D341Med (cell line): Measurements from ENCODE around the gene PRKCA.
"Not testable (repeated sequence)": the region's sequence is repeated elsewhere in the genome, so short reads cannot be mapped to it uniquely, and the experiment has no call there.

Experiments
- DNase-seq: peaks from one replicate; pipeline ENCODE4 v3.0.0; 2012; ENCODE audit warnings: low spot score

The PRKCA gene

DNA sequence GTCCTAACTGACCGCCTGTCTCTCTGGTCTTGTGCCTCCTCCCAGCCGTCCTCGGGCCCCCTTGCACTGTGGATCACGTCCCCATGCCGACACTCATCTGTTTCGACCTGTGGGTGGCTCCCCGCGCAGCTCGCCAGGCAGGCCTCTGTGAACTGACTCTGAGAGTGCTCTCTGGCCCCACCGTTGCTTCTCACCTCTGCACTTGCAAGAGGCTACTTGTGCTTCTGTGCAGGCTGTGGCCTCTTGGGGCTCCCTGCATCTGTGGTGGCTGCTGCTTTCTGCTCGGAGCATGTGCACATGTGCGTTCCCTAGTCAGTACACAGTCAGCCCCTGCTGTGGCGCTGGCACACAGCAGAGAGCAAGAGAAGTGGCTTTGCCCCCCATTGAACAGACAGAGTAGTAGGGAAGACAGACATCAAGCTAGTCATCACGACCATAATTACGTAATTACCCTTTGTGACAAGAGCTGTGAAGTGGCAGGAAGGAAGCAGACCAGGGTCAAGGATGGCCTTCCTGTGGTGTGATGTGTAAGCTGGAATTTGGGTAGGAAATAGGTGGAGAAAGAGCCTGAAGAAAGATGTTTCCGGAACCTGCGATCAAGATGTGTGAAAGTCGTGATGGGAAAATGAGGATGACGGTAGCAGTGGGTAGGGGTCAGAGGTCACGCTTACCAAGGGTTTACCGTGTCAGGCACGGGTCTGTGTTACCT is 276.5 kb downstream of the PRKCA start:
- DNase-seq, result no peak

DNA sequence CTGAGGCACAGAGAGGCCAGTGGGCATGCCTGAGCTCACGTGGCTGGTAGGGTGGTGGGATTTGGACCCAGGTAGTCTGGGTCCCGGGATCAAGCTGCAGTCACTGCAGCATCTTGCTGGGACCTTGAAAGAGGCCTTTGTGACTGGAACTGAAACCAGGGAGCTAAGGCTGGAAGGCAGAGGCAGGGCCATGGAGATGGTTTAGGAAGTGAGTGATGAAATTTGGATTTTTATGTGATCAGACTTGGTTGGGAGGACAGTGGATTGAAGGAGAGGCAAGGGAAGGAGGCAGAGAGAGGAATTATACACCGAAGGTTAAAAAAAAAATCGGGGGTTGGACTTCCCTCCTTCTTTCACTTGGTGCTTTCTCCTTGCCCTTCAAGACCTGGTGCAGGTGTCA is 277.1 kb downstream of the PRKCA start:
- DNase-seq, result no peak

DNA sequence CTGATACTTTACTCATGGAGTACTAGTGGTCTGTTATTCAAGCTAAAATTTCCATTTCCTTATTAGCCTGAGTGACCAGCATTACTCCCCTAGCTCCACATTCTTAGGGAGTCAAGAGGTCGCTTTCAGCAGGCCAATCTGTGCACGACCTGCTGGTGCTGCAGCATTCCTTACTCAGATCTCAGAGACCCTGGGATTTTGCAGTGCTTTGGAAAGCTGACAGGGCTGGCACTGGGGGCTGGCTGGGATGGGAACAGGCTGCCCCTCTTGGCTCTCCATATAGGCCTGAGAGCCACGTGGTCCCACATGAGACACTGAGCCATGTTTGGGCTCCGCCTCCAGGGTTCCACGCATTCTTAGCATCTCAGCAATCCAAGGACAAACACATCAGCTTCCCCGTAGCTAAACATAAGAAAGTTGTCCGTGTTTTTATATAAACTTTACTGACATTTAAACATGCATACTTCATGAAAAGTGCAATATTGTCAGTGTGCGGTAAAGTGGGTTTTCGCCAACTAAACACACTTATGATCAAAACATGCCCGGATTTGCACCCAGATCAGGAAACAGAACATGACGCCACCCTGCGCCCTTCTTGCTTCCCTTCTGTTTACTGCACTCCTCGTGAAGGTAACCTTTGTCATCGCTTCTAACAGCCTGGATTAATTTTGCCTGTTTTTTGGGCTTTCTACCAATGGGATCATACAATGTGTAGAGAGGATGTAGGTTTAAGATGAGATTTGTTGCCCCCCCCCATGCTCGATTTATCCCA is 278.0 kb downstream of the PRKCA start:
- no peak for DNase-seq

DNA sequence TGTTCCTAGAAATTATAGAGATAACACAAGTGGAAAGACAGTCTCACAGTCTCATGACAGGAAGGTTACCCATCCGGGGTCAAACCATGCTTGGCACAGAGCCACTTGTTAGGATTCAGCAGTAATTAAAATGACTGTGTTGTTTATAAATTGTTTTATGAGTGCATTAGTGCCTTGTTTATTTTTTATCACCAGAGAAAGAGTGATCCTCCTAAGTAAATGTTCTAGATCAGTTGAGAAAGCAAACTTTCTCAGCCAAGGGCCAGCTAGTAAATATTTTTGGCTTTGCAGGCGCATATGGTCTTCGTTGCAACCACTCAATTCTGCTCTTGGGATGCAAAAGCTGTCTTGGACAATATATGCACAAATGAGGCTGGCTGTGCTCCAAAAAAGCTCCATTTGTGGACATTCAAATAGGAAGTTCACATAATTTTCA is 278.6 kb downstream of the PRKCA start:
- DNase-seq, result no peak

DNA sequence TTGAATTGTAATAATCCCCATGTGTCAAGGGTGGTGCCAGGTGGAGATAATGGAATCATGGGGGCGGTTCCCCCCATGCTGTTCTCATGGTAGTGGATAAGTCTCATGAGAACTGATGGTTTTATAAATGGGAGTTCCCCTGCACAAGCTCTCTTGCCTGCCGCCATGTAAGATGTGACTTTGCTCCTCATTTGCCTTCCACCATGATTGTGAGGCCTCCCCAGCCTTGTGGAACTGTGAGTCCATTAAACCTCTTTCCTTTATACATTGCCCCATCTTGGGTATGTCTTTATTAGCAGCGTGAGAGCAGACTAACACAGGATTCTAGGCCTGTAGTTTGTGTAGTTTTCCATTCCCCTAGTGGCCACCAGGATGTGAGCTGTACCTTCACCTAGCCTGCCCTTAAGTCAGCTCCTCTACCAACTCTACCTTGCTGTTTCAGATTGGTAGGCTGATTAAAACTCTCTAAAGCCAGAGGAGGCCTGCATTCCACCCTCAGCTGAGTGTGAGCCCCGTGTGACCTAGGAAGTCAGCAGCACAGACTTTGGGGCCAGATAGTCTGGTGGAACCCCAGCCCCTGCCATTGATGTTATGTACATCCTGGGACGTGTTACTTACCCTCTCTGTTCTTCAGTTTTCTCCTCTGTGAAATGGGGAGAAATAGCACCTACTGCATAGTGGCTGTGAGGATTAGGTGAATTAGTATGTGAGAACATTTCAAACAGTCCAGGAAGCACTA is 280.1 kb downstream of the PRKCA start:
- no peak for DNase-seq

DNA sequence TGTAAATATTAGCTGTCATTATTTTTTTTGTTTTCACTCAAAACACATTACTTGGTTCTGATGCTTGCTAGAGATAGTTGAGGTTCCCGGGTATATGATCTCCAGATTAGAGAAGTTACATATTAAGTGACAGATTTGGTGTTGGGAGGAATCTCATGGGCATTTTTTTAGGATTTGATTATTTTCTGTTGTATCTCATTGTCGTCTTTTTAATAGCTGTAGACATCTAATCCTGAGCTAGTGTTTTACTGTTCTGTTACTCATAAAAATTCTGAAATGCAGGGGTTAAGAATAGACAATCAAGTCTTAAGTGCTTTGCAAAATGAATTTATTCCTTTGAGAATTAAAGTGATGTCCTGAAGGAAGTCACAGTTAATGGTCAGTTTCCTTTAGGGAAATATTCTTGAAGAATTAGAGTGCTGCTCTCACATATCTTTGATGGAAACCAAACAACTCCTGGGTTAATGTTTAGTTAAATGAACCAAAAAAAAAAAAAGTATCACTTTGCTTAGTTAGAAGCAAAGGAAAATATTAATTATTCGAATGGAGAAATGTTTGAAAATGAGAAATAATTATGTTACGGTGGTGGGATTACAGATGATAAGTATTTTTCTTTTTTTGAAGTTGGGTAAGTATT is 280.8 kb downstream of the PRKCA start:
- DNase-seq, result no peak

DNA sequence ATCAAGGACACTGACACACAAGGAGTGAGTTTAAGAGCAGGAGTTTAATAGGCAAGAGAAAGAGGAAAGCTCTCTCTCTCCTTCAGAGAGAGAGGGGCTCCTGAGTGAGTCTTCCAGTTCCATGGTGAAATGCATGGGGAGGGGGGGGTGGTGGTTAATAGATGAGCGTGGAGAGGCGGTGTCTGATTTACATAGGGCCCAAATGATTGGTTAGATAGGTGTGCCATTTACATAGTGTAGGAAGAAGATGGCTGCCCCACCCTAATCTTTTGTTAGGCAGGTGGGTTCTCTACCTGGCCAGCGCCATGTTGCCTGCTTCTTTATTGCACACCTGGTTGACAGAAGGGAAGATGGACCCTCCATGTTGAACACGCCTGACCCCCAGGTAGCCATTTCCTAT is 282.5 kb downstream of the PRKCA start:
- no peak for DNase-seq

DNA sequence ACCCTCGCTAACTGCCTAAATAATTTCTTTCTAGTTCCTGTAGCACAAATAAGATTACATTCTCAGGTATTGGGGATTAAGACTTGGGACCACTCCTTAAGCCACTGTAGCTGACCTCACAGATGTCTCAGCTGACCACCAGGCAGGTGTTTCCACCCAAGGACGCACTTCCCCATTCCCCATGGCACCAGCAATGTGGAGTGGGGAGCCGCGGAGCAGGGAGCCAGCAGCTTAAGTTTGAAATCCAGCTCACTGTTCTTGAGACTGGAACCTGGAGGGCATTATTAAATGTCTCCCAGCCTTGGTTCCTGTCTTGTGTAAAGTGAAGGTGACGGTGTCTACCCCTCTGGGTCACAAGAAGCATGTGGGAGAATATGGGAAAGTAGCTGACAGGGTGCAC is 283.1 kb downstream of the PRKCA start:
- DNase-seq, result no peak

DNA sequence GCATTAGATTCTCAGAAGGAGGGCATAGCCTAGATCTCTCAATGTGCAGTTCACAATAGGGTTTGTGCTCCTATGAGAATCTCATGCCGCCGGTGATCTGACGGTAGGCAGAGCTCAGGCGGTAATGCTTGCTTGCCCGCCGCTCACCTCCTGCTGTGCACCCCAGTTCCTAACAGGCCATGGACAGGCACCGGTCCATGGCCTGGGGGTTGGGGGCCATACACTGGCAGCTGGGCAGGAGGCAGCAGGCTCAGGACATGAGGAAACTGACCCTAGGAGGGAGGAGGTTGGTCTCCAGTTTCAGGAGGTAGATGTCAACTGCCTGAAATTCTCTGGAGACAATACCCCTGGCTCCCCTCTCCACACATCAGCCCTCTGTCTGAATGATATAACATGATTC is 287.5 kb downstream of the PRKCA start:
- peak; percentile 12 for DNase-seq

DNA sequence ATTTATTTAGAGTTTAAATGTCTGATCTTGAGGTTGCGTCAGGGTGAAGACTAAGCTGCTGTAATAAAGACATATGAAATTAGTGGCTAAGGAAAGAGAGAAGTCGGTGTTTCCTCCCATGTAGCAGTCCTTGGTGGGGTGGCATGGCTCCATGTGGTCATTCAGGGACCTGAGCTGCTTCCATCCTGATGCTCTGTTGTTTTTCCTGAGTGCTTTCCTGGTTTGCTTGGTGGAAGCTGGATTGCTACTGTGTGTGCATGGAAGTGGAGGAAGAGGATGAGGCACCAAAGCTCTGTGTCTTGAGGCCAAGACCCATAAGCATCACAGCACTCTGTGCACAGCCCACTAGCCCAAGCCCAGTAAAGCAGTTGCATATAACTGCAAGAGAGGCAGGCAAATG is 290.7 kb downstream of the PRKCA start:
- DNase-seq, result peak; percentile 12

DNA sequence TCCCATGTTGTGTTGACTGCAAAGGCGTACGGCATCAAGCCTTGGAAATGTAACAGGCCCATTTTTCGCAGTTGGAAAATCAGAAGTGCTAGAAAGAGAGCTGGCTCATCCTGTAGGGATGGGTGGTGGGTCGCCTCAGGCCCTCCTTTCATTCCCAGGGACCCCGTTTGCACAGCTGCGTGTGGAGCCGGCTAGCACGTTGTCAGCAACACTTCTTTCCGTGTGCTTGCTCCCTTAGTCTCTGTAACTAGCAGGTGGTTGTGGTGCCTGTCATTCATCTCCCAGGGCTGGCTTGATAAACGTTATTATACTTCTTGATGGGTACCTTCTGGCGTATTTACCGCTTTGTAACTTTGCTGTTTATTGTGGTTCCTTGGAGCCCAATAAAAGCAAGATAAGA is 293.5 kb downstream of the PRKCA start:
- no peak for DNase-seq

DNA sequence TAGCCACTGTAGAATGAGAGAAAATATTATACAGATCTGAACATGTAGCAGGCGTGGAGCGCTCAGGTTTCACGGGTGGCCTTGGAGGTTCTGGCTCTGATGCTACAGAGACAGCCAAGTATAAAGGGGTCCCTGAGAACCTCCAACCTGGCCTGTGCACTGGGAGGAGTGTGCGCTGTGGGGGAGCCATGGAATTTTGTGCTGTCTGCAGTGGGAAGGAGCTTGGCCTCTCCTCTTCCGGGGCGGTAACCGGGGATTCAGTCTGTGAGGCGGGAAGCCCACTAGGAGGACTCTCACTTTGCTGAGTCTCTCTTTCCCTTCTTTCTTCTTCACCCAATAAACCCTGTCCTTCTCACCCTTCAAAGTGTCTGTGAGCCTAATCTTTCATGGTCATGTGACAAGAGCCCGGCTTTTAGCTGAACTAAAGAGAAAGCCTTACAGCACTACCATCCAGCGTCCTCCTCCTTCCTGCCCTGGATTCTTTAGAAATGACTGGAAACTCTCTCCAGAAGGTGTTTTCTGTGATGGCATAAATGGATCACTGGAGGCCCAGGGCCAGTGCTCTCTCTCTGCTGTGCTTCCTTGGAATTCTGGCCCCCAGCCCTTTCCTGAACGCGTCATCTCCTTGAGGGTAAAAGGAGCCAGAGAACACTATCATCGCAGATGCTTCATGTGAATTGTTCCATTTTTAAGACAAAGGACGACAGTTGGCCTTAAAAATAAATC is 300.4 kb downstream of the PRKCA start:
- DNase-seq, result no peak

DNA sequence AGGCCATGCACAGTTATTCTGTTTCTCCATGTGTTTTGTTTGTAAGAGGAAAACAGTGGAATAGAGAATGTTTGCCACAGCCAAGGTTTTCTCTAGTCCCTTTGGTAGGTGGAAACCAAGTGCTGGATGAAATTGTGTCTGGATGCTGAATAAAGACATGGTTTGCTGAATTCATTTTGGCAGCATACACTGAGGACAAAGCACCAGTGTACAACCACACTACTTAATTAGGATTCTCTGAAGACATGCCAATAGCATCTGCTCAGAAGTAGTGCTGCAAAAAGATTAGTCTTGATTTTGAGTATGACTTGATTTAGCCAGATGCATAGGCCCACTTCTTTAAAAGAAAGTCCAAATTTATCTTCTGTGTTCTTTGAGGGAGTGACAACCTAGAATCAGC is 302.0 kb downstream of the PRKCA start:
- no peak for DNase-seq

DNA sequence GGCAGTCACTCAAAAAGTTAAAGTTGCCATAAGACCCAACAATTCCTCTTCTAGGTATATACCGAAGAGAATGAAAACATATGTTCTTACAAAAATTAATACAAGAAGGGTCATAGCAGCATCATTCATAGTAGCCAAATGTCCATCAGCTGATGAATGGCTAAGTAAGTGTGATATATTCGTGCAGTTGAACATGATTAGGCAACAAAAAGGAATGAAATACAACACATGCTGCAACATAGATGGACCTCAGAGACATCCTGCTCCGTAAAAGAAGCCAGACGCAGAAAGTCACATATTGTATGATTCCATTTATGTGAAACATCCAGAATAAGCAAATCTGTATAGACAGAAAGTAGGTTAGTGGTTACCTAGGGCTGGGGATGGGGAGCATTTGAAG is 303.1 kb downstream of the PRKCA start:
- no peak for DNase-seq

DNA sequence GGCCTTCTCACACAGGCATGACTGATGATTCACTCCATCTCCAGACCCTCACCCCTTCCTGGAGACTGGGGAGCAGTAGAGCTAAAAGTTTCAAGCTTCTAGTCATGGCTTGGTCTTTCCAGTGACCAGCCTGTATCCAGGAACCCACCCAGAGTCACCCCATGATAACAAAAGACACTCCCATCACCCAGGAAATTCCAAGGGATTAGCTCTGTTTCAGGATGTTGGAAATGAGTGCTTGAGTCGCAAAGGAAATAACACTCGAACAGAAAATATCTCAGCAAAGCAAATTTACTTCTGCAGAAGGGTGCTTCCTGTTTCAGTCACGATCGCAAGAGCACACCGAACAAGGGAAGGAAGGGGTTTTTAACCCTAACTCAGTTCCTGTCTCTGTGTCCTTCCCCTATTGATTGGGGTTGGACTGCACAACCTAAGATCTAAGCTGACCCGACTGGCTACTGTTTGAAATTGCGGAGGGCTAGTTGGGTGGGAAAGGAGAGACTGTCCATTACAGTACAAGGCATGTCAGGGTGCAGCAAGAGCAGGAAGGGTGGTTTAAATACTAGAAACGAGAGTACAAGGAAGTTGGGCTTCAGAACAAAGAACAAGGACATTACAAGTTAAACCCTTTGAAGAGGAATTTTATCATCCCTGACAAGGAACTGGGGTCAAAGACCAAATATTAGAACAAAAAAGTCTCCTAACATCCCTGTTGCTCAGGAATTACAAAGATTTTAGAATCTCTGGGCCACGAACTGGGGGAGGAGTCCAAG is 308.1 kb downstream of the PRKCA start:
- no peak for DNase-seq

DNA sequence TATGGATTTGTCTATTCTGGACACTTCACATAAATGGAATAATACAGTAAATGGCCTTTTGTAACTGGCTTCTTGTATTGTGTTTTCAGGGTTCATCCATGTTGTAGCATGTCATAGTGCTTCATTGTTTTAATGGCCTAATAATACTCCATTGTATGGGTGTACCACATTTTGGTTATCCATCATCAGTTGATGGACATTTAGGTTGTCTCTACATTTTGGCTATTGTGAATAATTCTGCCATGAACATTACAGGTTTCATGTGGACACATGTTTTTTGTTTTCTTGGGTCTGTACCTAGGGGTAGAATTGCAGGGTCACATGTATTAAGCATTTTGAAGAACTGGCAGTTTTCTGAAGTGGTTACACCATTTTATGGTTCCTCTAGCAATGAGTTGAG is 309.0 kb downstream of the PRKCA start:
- DNase-seq, result no peak

DNA sequence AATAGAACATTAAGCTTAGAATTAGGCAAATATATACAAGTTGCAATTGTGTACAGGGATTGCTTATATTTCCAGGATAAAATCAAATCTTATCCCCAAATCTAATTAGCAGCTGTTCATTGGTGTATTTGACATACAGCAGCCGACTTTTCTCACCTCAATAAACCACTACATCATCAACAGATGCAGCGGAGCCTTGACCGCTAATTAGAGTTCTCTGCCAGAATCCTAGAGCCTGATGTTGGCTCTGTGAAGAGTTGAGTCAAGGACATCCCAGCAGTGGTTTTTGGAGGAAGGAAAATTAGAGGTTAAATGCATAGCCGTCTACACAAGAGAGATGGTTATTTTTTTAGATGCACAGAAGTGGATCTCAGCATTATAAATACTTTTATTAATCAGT is 310.6 kb downstream of the PRKCA start:
- no peak for DNase-seq

DNA sequence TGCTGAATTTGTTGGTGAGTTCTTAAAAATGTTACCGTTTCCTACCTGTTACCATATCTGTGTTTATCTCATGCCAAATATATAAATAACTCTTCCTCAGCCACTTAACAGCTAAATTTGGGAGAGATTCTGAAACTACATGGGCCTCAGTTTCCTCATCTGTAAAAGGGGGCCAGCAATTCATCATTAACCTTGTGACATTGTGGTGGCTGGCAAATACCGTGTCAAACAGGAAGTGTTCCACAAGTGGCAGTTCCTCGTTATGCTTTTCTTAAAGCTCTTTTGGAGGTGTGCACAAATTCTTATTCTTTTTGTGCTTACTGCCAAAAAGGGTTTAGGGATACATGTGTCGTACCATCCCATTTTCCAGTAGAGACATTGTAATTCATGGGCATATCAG is 312.1 kb downstream of the PRKCA start:
- DNase-seq, result no peak

DNA sequence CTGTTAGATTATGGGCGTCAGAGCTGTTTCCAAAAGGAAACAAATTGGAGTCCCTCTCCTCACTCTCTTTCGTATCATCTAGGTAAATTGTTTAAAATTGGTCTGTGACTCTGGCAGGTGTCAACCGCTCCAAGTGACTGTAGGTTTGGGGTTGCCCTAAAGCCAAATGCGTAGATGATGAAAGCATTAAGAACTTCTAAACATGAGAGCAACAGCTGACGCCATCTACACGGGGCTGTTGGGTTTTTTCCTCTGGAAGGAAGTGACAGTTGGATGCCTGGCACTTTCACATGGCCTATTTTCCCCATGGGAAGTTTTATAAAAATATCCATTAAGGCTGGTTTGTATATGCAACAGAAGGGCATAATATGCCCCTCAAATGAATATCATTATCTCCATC is 316.8 kb downstream of the PRKCA start:
- no peak for DNase-seq

DNA sequence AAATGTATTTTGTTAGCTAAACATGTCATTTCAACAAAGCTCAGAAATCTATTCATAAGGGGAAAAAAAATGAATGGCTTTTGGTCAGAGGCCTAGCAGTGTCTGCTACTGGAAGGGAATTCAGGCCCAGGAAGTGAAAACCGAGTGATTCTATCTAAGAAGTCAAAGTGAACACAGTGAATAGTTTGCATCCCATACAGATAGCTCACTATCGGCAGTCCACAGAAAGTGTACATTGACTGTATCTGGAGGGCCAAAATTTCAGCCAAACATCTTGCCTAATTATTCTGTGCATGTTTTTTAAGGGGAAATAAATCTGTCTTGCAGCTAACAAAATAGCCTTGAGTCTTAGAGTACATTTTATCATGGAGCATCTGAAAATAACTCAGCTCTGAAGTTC is 318.1 kb downstream of the PRKCA start:
- DNase-seq, result no peak

DNA sequence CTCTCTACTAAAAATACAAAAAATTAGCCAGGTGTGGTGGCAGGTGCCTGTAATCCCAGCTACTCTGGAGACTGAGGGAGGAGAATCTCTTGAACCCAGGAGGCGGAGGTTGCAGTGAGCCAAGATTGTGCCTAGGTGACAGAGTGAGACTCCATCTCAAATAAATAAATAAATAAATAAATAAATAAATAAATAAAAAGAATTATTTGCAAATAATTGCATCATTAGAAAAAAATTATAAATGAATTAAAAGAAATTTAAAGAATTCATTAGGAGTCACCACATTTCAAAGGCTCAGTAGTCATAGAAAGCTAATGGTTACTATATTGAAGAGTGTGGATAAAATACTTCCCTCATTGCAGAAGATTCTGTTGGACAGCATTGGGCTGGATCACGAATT is 322.2 kb downstream of the PRKCA start:
- DNase-seq, result not testable (repeated sequence)
